SK-N-SH treated with all-trans-retinoic acid at 6 μM for 48 hours (cell line): ENCODE data around the gene RAB31.

ENCODE experiments used
- ATAC-seq: fragments of 200-7000 bp; cut with Tn5 transposase; 3 replicates; pipeline ENCODE4 v1.9.1; 2020; ENCODE audit warnings: mild to moderate bottlenecking, moderate library complexity
- ARNTL ChIP-seq: fragments of 450-650 bp; formaldehyde crosslinking; IDR thresholded peaks from 2 replicates; pipeline ENCODE4 v1.5.0; 2020; ENCODE audit warnings: low read depth, mild to moderate bottlenecking, moderate library complexity, borderline replicate concordance
- BACH2 ChIP-seq: fragments of 250-450 bp; sonication (Bioruptor Pico); IDR thresholded peaks from 2 replicates; pipeline ENCODE4 v1.9.0; 2021; ENCODE audit warnings: mild to moderate bottlenecking, borderline replicate concordance
- CREB5 ChIP-seq: fragments of 250-450 bp; sonication (Bioruptor Pico); IDR thresholded peaks from 2 replicates; pipeline ENCODE4 v1.5.1; 2020; ENCODE audit warnings: low read depth, mild to moderate bottlenecking, moderate library complexity
- CSDC2 ChIP-seq: fragments of 250-450 bp; sonication (Bioruptor Pico); IDR thresholded peaks from 2 replicates; pipeline ENCODE4 v1.5.0; 2020; ENCODE audit warnings: mild to moderate bottlenecking, moderate library complexity
- CSRNP3 ChIP-seq: fragments of 250-450 bp; sonication (Bioruptor Pico); IDR thresholded peaks from 2 replicates; pipeline ENCODE4 v1.5.1; 2021; ENCODE audit warnings: mild to moderate bottlenecking, moderate library complexity
- ESRRG ChIP-seq: fragments of 250-450 bp; sonication (Bioruptor Pico); IDR thresholded peaks from 2 replicates; pipeline ENCODE4 v1.6.1; 2021; ENCODE audit warnings: mild to moderate bottlenecking
- GLIS3 ChIP-seq: fragments of 250-450 bp; sonication (Bioruptor Pico); IDR thresholded peaks from 2 replicates; pipeline ENCODE4 v1.5.0; 2020; ENCODE audit warnings: mild to moderate bottlenecking, moderate library complexity
- ISL1 ChIP-seq: fragments of 250-450 bp; sonication (Bioruptor Pico); IDR thresholded peaks from 2 replicates; pipeline ENCODE4 v2.1.2; 2022; ENCODE audit warnings: mild to moderate bottlenecking, moderate library complexity
- OSR1 ChIP-seq: fragments of 250-450 bp; sonication (Bioruptor Pico); IDR thresholded peaks from 2 replicates; pipeline ENCODE4 v1.8.0; 2022; ENCODE audit warnings: moderate library complexity, mild to moderate bottlenecking, inconsistent platforms
- PATZ1 ChIP-seq: fragments of 250-450 bp; sonication (Bioruptor Pico); IDR thresholded peaks from 2 replicates; pipeline ENCODE4 v1.8.0; 2020; ENCODE audit warnings: mild to moderate bottlenecking, moderate library complexity, borderline replicate concordance
- POU6F1 ChIP-seq: fragments of 250-450 bp; sonication (Bioruptor Pico); IDR thresholded peaks from 2 replicates; pipeline ENCODE4 v1.8.0; 2021; ENCODE audit warnings: low read depth, mild to moderate bottlenecking, moderate library complexity, borderline replicate concordance
- PPARA ChIP-seq: fragments of 250-450 bp; sonication (Bioruptor Pico); IDR thresholded peaks from 2 replicates; pipeline ENCODE4 v1.5.0; 2020; ENCODE audit warnings: mild to moderate bottlenecking, borderline replicate concordance
- SNAI2 ChIP-seq: fragments of 250-450 bp; sonication (Bioruptor Pico); IDR thresholded peaks from 2 replicates; pipeline ENCODE4 v1.5.0; 2020; ENCODE audit warnings: mild to moderate bottlenecking, moderate library complexity
- TCF4 ChIP-seq: fragments of 250-450 bp; sonication (Bioruptor Pico); IDR thresholded peaks from 2 replicates; pipeline ENCODE4 v1.8.0; 2021; ENCODE audit warnings: mild to moderate bottlenecking, moderate library complexity, borderline replicate concordance
- TOX ChIP-seq: fragments of 250-450 bp; sonication (Bioruptor Pico); IDR thresholded peaks from 2 replicates; pipeline ENCODE4 v1.8.0; 2021; ENCODE audit warnings: mild to moderate bottlenecking, moderate library complexity, borderline replicate concordance
- ZC3H10 ChIP-seq: fragments of 250-450 bp; sonication (Bioruptor Pico); IDR thresholded peaks from 2 replicates; pipeline ENCODE4 v1.5.1; 2021; ENCODE audit warnings: mild to moderate bottlenecking, moderate library complexity
- ZFP30 ChIP-seq: fragments of 450-650 bp; formaldehyde crosslinking; IDR thresholded peaks from 2 replicates; pipeline ENCODE4 v1.5.0; 2022; ENCODE audit warnings: mild to moderate bottlenecking, moderate library complexity
- ZNF565 ChIP-seq: fragments of 450-650 bp; formaldehyde crosslinking; conservative IDR thresholded peaks from 2 replicates; pipeline ENCODE4 v1.5.0; 2020; ENCODE audit warnings: low read depth, mild to moderate bottlenecking, moderate library complexity
- ZNF70 ChIP-seq: fragments of 450-650 bp; formaldehyde crosslinking; IDR thresholded peaks from 2 replicates; pipeline ENCODE4 v1.5.0; 2020; ENCODE audit warnings: mild to moderate bottlenecking, moderate library complexity
- ZNF8 ChIP-seq: fragments of 450-650 bp; formaldehyde crosslinking; IDR thresholded peaks from 2 replicates; pipeline ENCODE4 v1.5.0; 2020; ENCODE audit warnings: mild to moderate bottlenecking, moderate library complexity

RAB31 gene

GRCh38 chr18:9850309-9850708 lies 142.2 kb downstream of the RAB31 start:
- ATAC-seq: no peak
- TF ChIP-seq POU6F1 (CRISPR knock-in tag): no peak
- TF ChIP-seq ISL1 (CRISPR knock-in tag): no peak
- TF ChIP-seq ZNF565: no peak
- TF ChIP-seq OSR1 (CRISPR knock-in tag): no peak

- no peak for ATAC-seq
- no peak for TF ChIP-seq ZFP30 (CRISPR knock-in tag)
- TF ChIP-seq TOX (CRISPR knock-in tag): no peak
- TF ChIP-seq ZNF70: no peak
- TF ChIP-seq CREB5: no peak
- no peak for TF ChIP-seq PPARA (CRISPR knock-in tag)
- no peak for TF ChIP-seq PATZ1 (CRISPR knock-in tag)
- no peak for TF ChIP-seq SNAI2 (CRISPR knock-in tag)
- TF ChIP-seq TCF4 (CRISPR knock-in tag): no peak
- no peak for TF ChIP-seq ZC3H10
- no peak for TF ChIP-seq CSDC2 (CRISPR knock-in tag)
- no peak for TF ChIP-seq GLIS3 (CRISPR knock-in tag)
Observed at GRCh38 chr18:9851511-9851910, 143.4 kb downstream of the RAB31 start.

- TF ChIP-seq ARNTL (no peak), POU6F1 (CRISPR knock-in tag) (no peak), OSR1 (CRISPR knock-in tag) (no peak), ZNF8 (CRISPR knock-in tag) (no peak), CSRNP3 (CRISPR knock-in tag) (no peak), BACH2 (CRISPR knock-in tag) (no peak), ESRRG (CRISPR knock-in tag) (no peak), ISL1 (CRISPR knock-in tag) (no peak)
Observed at GRCh38 chr18:9852266-9853081, 144.4 kb downstream of the RAB31 start.

More at GRCh38 chr18:9852266-9853081, 144.4 kb downstream of the RAB31 start:
- no peak for ATAC-seq
